HL-60 (cell line): Measurements from ENCODE around the gene NFIA.

Experiments
- POLR2AphosphoS5 ChIP-seq: IDR thresholded peaks from 2 replicates; pipeline ENCODE4 v1.6.1; 2012; ENCODE audit warnings: low read depth
- TF ChIP-seq, protein P1 (sequence below): IDR thresholded peaks from one replicate; pipeline ENCODE4 v1.5.1; 2011; ENCODE audit warnings: low read length, control low read depth, inconsistent platforms; ENCODE audit not compliant: insufficient read depth
- TF ChIP-seq, protein P2 (sequence below): IDR thresholded peaks from 2 replicates; pipeline ENCODE4 v1.6.1; 2012; ENCODE audit warnings: low read depth; ENCODE audit not compliant: insufficient replicate concordance

DNA sequence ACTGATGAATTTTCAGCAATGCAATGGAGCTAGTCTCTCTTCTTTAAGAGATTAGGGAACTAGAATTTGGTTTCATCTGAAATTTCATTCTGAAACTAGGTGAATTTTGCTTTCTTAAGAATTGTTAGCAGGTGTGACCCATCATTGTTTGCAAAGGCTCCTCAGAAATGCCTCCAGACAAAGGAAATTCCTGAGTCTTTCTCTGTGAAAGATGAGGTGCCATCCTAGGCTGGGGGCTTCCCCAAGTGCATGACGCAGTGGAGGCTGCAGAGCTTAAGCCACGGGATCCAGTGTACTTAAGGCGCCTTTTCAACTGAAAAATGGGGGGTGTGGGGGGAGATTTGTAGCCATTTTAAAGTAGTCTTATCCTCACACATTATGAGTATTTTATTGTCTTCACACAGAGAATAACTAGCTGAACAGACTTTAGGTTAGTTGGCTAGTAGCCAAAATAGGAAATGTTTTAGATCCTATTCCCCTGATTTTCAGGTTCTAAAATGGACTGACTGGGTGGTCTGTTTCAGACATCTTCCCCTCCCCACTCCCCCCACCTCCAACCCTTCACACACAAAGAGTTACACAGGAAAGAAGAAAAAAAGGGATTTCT, 202.0 kb downstream of the NFIA start:
- TF ChIP-seq, protein P1, sequence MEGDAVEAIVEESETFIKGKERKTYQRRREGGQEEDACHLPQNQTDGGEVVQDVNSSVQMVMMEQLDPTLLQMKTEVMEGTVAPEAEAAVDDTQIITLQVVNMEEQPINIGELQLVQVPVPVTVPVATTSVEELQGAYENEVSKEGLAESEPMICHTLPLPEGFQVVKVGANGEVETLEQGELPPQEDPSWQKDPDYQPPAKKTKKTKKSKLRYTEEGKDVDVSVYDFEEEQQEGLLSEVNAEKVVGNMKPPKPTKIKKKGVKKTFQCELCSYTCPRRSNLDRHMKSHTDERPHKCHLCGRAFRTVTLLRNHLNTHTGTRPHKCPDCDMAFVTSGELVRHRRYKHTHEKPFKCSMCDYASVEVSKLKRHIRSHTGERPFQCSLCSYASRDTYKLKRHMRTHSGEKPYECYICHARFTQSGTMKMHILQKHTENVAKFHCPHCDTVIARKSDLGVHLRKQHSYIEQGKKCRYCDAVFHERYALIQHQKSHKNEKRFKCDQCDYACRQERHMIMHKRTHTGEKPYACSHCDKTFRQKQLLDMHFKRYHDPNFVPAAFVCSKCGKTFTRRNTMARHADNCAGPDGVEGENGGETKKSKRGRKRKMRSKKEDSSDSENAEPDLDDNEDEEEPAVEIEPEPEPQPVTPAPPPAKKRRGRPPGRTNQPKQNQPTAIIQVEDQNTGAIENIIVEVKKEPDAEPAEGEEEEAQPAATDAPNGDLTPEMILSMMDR: no peak
- no peak for TF ChIP-seq POLR2AphosphoS5
- TF ChIP-seq, protein P2, sequence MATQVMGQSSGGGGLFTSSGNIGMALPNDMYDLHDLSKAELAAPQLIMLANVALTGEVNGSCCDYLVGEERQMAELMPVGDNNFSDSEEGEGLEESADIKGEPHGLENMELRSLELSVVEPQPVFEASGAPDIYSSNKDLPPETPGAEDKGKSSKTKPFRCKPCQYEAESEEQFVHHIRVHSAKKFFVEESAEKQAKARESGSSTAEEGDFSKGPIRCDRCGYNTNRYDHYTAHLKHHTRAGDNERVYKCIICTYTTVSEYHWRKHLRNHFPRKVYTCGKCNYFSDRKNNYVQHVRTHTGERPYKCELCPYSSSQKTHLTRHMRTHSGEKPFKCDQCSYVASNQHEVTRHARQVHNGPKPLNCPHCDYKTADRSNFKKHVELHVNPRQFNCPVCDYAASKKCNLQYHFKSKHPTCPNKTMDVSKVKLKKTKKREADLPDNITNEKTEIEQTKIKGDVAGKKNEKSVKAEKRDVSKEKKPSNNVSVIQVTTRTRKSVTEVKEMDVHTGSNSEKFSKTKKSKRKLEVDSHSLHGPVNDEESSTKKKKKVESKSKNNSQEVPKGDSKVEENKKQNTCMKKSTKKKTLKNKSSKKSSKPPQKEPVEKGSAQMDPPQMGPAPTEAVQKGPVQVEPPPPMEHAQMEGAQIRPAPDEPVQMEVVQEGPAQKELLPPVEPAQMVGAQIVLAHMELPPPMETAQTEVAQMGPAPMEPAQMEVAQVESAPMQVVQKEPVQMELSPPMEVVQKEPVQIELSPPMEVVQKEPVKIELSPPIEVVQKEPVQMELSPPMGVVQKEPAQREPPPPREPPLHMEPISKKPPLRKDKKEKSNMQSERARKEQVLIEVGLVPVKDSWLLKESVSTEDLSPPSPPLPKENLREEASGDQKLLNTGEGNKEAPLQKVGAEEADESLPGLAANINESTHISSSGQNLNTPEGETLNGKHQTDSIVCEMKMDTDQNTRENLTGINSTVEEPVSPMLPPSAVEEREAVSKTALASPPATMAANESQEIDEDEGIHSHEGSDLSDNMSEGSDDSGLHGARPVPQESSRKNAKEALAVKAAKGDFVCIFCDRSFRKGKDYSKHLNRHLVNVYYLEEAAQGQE: no peak
